Measurements from ENCODE around the gene TBC1D22A. TPM values are rescaled to one million over a fixed set of nuclear protein-coding genes. Genes with fewer than 3 reads are reported as not detected.

The TBC1D22A gene
- total and polyA plus RNA-seq, 4 donors: 4.1 to 12.4 (median 8.4) TPM

DNA sequence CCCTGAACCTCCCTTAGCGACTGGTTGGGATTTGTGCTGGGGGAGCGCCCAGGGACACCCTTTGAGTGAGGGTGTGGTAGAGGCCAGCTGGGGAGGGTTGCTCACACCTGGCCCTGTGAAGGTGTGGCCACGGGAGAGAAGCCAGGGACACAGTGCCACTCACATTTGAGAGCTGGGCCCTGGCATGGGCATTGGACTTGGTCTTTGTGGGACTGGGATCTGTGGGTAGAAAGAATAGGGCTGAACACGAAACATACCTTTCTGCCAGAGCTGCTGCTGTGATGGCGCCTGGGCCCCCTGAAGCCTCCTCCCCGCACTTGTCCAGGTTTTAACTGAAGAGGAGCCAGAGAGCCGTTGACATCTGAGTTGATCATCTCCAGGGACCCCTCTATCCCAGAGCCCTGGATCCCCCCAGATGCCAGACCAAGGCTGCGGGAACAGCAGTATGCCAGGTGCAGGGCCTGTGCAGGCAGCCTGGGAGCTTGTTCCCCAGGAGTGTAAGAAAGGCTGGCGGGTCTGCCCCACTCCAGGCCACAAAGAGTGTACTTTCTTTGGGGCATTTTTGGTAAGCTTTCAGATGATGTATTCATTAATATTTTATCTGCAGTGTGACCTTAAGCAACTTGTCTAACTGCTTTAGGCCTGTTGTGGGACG, 284.1 kb downstream of the TBC1D22A start:
- no peak overlapping the region for H3K27ac ChIP-seq (ENCODE audit: low read depth in 1 of 2, low read length in 2 of 2)
- H3K36me3 ChIP-seq (ENCODE audit: control insufficient read depth in 4 of 4, insufficient read depth in 3 of 4, low read depth in 1 of 4, low read length in 3 of 4): no peaks in the 10 kb centered on the region
- WGBS: 96% methylated on average over 10 of the region's 10 CpGs
- TF ChIP-seq TAF1 (conservative IDR thresholded peaks at IDR 0.05) (no peak), NR2F2 (IDR thresholded peaks at IDR 0.05) (no peak), GABPA (IDR thresholded peaks at IDR 0.05 in 1 of 2, conservative IDR thresholded peaks at IDR 0.05 in 1 of 2) (no peak)
- H3K9ac ChIP-seq (ENCODE audit: low read depth in 1 of 2, low read length in 2 of 2): no peak overlapping the region
- no peak for DNase-seq (ENCODE audit: low spot score)
- no peaks in the 10 kb centered on the region for H3K4me1 ChIP-seq (ENCODE audit: control insufficient read depth in 4 of 4, insufficient read depth in 4 of 4, low read length in 3 of 4)
- no peaks in the 10 kb centered on the region for H3K27me3 ChIP-seq (ENCODE audit: control insufficient read depth in 4 of 4, insufficient read depth in 4 of 4, low read length in 3 of 4)
- H3K4me3 ChIP-seq (ENCODE audit: low read depth in 1 of 3, low read length in 3 of 3): no peak overlapping the region
- no peaks in the 10 kb centered on the region for H3K9me3 ChIP-seq (ENCODE audit: control insufficient read depth in 4 of 4, low read length in 3 of 4)

DNA sequence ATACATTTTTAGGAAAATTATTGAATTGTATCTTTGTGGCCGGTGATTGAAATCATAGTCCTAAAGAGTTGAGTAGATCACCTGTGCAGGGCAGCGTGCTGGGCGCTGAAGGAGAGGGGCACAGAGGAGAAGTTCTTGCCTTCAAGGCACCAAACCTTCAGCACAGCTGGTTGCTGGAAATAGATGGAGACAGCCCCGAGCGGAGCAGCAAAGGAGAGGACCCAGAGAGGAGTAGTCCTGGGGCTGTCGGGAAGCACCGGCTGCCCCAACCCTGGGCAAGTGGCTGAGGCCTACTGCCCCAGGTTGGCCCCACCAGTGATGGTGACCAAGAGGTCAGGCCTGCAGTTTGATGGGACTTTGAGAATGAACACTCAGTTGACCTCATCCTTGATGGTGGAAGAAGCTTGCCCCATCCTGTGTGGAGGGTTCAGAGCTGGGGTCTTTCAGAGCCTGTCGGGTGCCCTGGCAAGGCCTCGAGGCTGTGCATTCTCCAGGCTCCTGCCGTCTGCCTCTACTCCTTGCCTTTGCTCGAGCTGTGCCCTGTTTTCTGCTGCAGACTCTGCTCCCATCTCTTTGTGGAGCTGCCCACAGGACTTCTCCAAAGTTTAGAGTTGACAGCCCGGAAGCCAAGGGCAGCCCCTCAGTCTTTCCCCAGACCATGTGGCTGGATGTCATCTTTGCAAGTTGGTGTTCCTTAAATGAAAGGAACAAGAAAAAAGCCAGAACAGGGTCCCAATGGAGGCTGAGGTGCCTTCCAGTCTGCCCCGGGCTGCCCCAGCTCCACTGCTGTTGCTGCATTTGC, 285.1 kb downstream of the TBC1D22A start:
- H3K9me3 ChIP-seq (ENCODE audit: control insufficient read depth in 4 of 4, low read length in 3 of 4): no peaks in the 10 kb centered on the region
- H3K27ac ChIP-seq (ENCODE audit: low read depth in 1 of 2, low read length in 2 of 2): no peak overlapping the region
- WGBS: 97% methylated on average over 13 of the region's 13 CpGs
- no peak for DNase-seq (ENCODE audit: low spot score)
- no peaks in the 10 kb centered on the region for H3K36me3 ChIP-seq (ENCODE audit: control insufficient read depth in 4 of 4, insufficient read depth in 3 of 4, low read depth in 1 of 4, low read length in 3 of 4)
- no peak overlapping the region for H3K9ac ChIP-seq (ENCODE audit: low read depth in 1 of 2, low read length in 2 of 2)
- H3K4me1 ChIP-seq (ENCODE audit: control insufficient read depth in 4 of 4, insufficient read depth in 4 of 4, low read length in 3 of 4): no peaks in the 10 kb centered on the region
- H3K27me3 ChIP-seq (ENCODE audit: control insufficient read depth in 4 of 4, insufficient read depth in 4 of 4, low read length in 3 of 4): no peaks in the 10 kb centered on the region
- no peak for TF ChIP-seq FOXA2 (IDR thresholded peaks at IDR 0.05)
- TF ChIP-seq HNF4A (conservative IDR thresholded peaks at IDR 0.05): no peak
- TF ChIP-seq, protein P1, sequence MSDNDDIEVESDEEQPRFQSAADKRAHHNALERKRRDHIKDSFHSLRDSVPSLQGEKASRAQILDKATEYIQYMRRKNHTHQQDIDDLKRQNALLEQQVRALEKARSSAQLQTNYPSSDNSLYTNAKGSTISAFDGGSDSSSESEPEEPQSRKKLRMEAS (IDR thresholded peaks at IDR 0.05): no peak
- TF ChIP-seq FOXA1 (IDR thresholded peaks at IDR 0.05): no peak
- TF ChIP-seq RAD21 (IDR thresholded peaks at IDR 0.05): no peak
- no peak overlapping the region for H3K4me3 ChIP-seq (ENCODE audit: low read depth in 1 of 3, low read length in 3 of 3)

DNA sequence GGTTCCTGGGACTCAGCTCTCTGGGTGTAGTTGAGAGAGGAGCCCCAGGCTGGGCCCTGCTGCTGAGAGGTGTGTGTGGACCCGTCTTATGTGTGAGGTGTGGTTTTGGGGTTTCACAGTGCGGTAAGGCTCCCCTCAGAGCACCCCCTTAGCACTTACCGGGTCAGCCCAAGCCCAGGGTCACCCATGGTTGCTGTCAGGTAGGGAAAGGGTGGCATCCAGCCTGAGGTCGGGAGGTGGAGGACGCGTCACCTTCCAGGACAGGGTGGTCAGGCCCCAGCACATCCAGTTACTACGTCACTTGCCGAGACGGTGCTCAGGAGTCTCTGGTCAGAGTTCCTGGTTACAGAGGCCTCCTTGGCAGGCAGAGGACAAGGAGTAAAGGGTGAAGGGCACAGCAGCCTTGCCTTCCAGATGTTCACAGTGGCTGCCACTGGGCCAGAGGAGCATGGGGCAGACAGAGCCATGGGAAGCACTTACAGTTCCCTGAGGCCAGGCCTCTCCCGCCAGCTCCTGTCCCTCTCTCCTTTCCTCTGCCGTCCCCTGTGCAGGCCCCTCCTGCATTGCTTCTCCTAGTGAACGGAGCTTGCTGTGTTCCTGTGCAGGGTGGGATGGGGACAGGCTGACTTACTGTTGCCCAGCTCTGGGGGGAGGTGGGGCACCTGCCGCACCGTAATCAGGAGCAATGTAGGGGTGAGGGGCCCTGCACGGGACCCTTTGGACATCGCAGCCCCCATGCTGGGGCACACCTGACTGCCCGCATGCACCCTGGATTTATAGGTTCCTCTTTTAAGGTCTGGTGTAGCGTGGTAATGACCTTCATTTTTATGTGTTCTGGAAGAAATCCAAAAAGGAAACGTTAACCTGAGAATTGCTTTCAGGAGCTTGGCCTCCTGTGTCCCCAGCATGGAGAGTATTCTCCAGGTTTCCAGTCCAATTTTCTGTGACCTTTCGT, 285.9 kb downstream of the TBC1D22A start:
- Histone ChIP-seq H3K9ac (ENCODE audit: low read depth in 1 of 2, low read length in 2 of 2) (no peak overlapping the region), H3K27ac (ENCODE audit: low read depth in 1 of 2, low read length in 2 of 2) (no peak overlapping the region), H3K27me3 (ENCODE audit: control insufficient read depth in 4 of 4, insufficient read depth in 4 of 4, low read length in 3 of 4) (no peaks in the 10 kb centered on the region), H3K4me3 (ENCODE audit: low read depth in 1 of 3, low read length in 3 of 3) (no peak overlapping the region), H3K36me3 (ENCODE audit: control insufficient read depth in 4 of 4, insufficient read depth in 3 of 4, low read depth in 1 of 4, low read length in 3 of 4) (no peaks in the 10 kb centered on the region), H3K9me3 (ENCODE audit: control insufficient read depth in 4 of 4, low read length in 3 of 4) (no peaks in the 10 kb centered on the region), H3K4me1 (ENCODE audit: control insufficient read depth in 4 of 4, insufficient read depth in 4 of 4, low read length in 3 of 4) (no peaks in the 10 kb centered on the region)
- WGBS: 88% methylated on average over 20 of the region's 20 CpGs
- TF ChIP-seq SP1 (IDR thresholded peaks at IDR 0.05): no peak
- TF ChIP-seq TAF1 (conservative IDR thresholded peaks at IDR 0.05): no peak
- TF ChIP-seq RXRA (IDR thresholded peaks at IDR 0.05): no peak
- TF ChIP-seq NR2F2 (IDR thresholded peaks at IDR 0.05): no peak
- TF ChIP-seq HNF4A (conservative IDR thresholded peaks at IDR 0.05): no peak
- no peak for TF ChIP-seq RAD21 (IDR thresholded peaks at IDR 0.05)
- DNase-seq (ENCODE audit: low spot score): no peak
